ENCODE results near the gene HSD3B7.
A peak's percentile ranks its signal among the peaks of the same experiment; 100 is the strongest.

The HSD3B7 gene

DNA sequence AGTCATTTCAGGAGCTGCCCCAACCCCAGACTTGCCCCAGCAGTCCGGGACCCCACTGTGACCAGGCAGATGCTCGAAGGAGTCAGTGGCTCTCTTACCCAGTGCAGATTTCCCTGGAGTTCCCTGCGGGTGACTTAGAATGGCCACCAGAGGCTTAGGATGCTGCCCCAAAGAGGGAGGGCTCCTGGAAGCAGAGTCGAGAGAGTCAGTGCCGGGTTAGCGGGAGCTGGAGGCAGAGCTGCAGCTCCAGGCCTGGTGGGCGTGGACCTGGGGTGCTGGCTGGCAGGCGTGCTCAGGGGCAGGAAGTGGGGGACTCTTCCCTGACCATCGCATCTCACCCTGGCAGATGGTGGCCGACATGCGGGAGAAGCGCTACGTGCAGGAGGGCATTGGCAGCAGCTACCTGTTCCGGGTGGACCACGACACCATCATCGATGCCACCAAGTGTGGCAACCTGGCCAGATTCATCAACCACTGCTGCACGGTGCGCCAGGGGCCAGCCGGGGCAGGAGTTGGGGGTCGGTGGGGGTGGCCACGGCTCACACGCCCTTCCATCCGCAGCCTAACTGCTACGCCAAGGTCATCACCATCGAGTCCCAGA, 1.6 kb upstream of the HSD3B7 start:
- Histone ChIP-seq H3K4me1 (ENCODE audit: control insufficient read depth in 2 of 2, insufficient read depth in 2 of 2, low read length in 2 of 2) (peaks cover 5 to 12% of the 10 kb centered on the region in 2 donors), H3K4me3 (ENCODE audit: low read length in 2 of 2) (no peak overlapping the region), H3K9me3 (ENCODE audit: control insufficient read depth in 2 of 2, low read length in 2 of 2) (no peaks in the 10 kb centered on the region), H3K27me3 (ENCODE audit: control insufficient read depth in 2 of 2, insufficient read depth in 2 of 2, low read length in 2 of 2) (no peaks in the 10 kb centered on the region), H3K36me3 (ENCODE audit: control insufficient read depth in 2 of 2, insufficient read depth in 2 of 2, low read length in 2 of 2) (peaks cover 11 to 15% of the 10 kb centered on the region in 2 donors), H3K9ac (ENCODE audit: low read depth in 1 of 2, low read length in 2 of 2) (no peak overlapping the region), H3K27ac (ENCODE audit: low read depth in 2 of 2, low read length in 2 of 2) (no peak overlapping the region)

DNA sequence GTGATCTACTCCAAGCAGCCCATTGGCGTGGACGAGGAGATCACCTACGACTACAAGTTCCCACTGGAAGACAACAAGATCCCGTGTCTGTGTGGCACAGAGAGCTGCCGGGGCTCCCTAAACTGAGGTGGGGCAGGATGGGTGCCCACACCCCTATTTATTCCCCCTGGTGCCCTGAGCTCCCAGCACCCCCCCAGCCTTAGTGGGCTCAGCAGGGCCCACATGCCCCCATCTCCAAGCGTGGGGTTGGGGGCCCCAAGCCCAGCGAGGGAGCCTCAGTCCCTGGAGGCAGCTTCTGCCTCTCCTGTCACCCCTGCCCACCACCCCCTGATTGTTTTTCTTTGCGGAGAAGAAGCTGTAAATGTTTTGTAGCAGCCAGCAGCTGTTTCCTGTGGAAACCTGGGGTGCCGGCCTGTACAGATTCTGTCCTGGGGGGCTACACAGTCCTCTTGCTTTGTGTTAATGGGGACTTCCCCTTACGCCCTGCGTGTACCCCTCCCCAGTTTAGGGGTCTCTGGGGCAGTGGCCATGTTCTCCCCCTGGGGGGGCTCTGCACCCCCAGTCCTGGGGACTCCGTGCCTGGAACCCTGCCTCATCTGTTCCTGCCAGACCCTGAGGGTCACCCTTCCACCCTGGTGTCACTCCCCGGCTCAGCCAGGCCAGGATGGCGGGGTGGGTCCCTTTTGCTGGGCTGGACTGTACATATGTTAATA, 953 bp upstream of the HSD3B7 start:
- no peak overlapping the region for H3K9ac ChIP-seq (ENCODE audit: low read depth in 1 of 2, low read length in 2 of 2)
- peaks cover 5 to 12% of the 10 kb centered on the region in 2 donors for H3K4me1 ChIP-seq (ENCODE audit: control insufficient read depth in 2 of 2, insufficient read depth in 2 of 2, low read length in 2 of 2)
- H3K27me3 ChIP-seq (ENCODE audit: control insufficient read depth in 2 of 2, insufficient read depth in 2 of 2, low read length in 2 of 2), result no peaks in the 10 kb centered on the region
- H3K36me3 ChIP-seq (ENCODE audit: control insufficient read depth in 2 of 2, insufficient read depth in 2 of 2, low read length in 2 of 2), result peaks cover 11% of the 10 kb centered on the region in 2 donors
- no peak overlapping the region for H3K27ac ChIP-seq (ENCODE audit: low read depth in 2 of 2, low read length in 2 of 2)
- no peaks in the 10 kb centered on the region for H3K9me3 ChIP-seq (ENCODE audit: control insufficient read depth in 2 of 2, low read length in 2 of 2)
- no peak overlapping the region for H3K4me3 ChIP-seq (ENCODE audit: low read length in 2 of 2)

DNA sequence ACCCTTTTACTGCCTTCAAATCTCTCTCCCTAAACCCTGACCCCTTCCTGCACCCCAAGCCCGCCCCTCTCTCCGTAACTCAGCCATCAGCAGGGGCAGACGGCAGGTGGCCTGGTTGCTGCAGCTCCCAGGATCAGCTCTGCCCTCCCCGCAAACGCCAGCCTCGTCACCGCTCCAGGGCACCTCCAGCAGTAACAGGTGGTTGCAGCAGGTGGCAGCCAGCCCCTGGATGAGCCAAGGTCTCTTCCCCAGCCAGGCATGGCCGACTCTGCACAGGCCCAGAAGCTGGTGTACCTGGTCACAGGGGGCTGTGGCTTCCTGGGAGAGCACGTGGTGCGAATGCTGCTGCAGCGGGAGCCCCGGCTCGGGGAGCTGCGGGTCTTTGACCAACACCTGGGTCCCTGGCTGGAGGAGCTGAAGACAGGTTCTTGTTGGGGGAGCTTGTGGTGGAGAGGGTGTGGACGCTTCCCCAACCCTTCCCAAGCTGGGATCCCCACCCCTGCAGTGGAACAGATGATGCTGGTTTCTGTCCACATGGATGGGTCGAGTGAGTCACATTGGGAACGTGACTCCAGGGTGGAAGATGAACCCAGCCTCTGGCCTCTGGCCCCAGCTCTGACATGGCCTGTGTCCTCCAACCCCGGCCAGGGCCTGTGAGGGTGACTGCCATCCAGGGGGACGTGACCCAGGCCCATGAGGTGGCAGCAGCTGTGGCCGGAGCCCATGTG, 558 bp downstream of the HSD3B7 start:
- H3K27ac ChIP-seq (ENCODE audit: low read depth in 2 of 2, low read length in 2 of 2), result peak overlapping the region; percentile 52 to 63
- H3K27me3 ChIP-seq (ENCODE audit: control insufficient read depth in 2 of 2, insufficient read depth in 2 of 2, low read length in 2 of 2), result no peaks in the 10 kb centered on the region
- H3K9me3 ChIP-seq (ENCODE audit: control insufficient read depth in 2 of 2, low read length in 2 of 2), result no peaks in the 10 kb centered on the region
- H3K36me3 ChIP-seq (ENCODE audit: control insufficient read depth in 2 of 2, insufficient read depth in 2 of 2, low read length in 2 of 2), result peaks cover 4 to 5% of the 10 kb centered on the region in 2 donors
- H3K4me3 ChIP-seq (ENCODE audit: low read length in 2 of 2), result peak overlapping the region; percentile 77 to 80
- peak overlapping the region; percentile 60 to 69 for H3K9ac ChIP-seq (ENCODE audit: low read depth in 1 of 2, low read length in 2 of 2)
- peaks cover 5 to 12% of the 10 kb centered on the region in 2 donors for H3K4me1 ChIP-seq (ENCODE audit: control insufficient read depth in 2 of 2, insufficient read depth in 2 of 2, low read length in 2 of 2)

DNA sequence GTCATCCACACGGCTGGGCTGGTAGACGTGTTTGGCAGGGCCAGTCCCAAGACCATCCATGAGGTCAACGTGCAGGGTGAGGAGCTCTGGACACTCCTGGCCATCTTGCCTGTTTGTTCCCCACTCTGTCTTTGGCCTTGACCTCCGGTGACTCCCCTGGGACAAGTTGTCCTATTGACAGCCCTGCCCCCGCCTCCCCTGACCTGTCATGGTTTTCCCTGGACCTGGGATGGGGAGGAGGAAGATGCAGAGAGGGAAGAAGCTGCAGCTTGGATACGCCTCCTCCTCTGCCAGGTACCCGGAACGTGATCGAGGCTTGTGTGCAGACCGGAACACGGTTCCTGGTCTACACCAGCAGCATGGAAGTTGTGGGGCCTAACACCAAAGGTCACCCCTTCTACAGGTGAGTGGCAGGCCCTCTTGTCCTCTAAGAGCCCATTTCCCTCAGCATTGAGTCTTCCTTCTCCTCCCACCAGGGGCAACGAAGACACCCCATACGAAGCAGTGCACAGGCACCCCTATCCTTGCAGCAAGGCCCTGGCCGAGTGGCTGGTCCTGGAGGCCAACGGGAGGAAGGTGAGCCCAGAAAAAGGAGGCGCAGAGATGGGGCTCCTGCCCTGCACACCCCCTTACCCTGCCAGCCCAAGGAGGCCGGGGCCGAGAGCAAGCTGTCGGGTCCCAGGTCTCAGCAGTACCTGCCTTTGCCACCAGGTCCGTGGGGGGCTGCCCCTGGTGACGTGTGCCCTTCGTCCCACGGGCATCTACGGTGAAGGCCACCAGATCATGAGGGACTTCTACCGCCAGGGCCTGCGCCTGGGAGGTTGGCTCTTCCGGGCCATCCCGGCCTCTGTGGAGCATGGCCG, 1.4 kb downstream of the HSD3B7 start:
- peaks cover 0 to 4% of the 10 kb centered on the region in 2 donors for H3K36me3 ChIP-seq (ENCODE audit: control insufficient read depth in 2 of 2, insufficient read depth in 2 of 2, low read length in 2 of 2)
- H3K4me1 ChIP-seq (ENCODE audit: control insufficient read depth in 2 of 2, insufficient read depth in 2 of 2, low read length in 2 of 2), result peaks cover 5 to 12% of the 10 kb centered on the region in 2 donors
- peak overlapping the region in 1 of 2 donors; percentile 24 for H3K9ac ChIP-seq (ENCODE audit: low read depth in 1 of 2, low read length in 2 of 2)
- H3K4me3 ChIP-seq (ENCODE audit: low read length in 2 of 2), result peak overlapping the region; percentile 77 to 80
- no peaks in the 10 kb centered on the region for H3K9me3 ChIP-seq (ENCODE audit: control insufficient read depth in 2 of 2, low read length in 2 of 2)
- no peaks in the 10 kb centered on the region for H3K27me3 ChIP-seq (ENCODE audit: control insufficient read depth in 2 of 2, insufficient read depth in 2 of 2, low read length in 2 of 2)
- peak overlapping the region in 1 of 2 donors; percentile 52 for H3K27ac ChIP-seq (ENCODE audit: low read depth in 2 of 2, low read length in 2 of 2)

DNA sequence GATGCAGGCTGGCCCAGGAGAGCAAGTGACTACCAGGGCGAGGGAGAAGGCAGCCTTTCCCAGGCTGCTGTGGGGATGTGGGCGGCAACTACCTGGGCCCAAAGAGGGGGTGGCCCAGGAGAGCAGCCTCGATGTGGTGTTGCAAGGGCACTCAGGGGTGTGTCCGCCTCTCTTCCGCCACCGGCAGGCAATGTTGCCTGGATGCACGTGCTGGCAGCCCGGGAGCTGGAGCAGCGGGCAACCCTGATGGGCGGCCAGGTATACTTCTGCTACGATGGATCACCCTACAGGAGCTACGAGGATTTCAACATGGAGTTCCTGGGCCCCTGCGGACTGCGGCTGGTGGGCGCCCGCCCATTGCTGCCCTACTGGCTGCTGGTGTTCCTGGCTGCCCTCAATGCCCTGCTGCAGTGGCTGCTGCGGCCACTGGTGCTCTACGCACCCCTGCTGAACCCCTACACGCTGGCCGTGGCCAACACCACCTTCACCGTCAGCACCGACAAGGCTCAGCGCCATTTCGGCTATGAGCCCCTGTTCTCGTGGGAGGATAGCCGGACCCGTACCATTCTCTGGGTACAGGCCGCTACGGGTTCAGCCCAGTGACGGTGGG, 2.7 kb downstream of the HSD3B7 start:
- peaks cover 5 to 12% of the 10 kb centered on the region in 2 donors for H3K4me1 ChIP-seq (ENCODE audit: control insufficient read depth in 2 of 2, insufficient read depth in 2 of 2, low read length in 2 of 2)

DNA sequence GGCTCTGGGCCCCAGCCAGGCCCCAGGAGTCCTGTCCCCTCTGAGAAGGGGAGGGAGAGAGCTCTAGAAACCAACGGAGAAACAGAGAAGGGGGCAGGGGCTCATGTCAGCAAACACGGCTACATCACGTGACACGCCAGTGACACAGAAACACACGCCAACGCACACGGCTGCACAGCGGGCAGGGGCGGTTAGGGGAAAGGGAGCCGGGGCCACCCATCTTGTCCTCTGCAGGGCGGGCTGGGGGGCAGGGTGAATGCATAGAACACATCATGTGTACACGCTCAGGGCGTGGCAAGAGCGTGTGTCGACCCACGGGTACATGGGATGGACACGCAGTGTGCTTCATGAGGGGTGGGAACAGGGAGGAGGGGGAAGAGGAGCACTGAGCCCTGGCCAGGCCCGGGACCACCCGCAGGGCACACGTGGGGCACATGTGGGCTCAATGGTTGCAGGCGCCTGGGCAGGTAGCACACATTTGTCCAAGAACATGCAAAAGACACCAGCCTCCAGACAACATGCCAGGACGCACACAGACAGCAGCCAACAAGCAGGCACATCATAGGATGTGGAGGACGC, 4.6 kb downstream of the HSD3B7 start:
- no peaks in the 10 kb centered on the region for H3K9me3 ChIP-seq (ENCODE audit: control insufficient read depth in 2 of 2, low read length in 2 of 2)
- no peaks in the 10 kb centered on the region for H3K27me3 ChIP-seq (ENCODE audit: control insufficient read depth in 2 of 2, insufficient read depth in 2 of 2, low read length in 2 of 2)
- H3K9ac ChIP-seq (ENCODE audit: low read depth in 1 of 2, low read length in 2 of 2), result no peak overlapping the region
- no peak overlapping the region for H3K4me3 ChIP-seq (ENCODE audit: low read length in 2 of 2)
- H3K36me3 ChIP-seq (ENCODE audit: control insufficient read depth in 2 of 2, insufficient read depth in 2 of 2, low read length in 2 of 2), result peaks cover 0 to 2% of the 10 kb centered on the region in 2 donors
- H3K4me1 ChIP-seq (ENCODE audit: control insufficient read depth in 2 of 2, insufficient read depth in 2 of 2, low read length in 2 of 2), result peaks cover 5 to 12% of the 10 kb centered on the region in 2 donors
- no peak overlapping the region for H3K27ac ChIP-seq (ENCODE audit: low read depth in 2 of 2, low read length in 2 of 2)

More for the DNA sequence above, 2.7 kb downstream of the HSD3B7 start:
- Histone ChIP-seq H3K4me3 (ENCODE audit: low read length in 2 of 2) (no peak overlapping the region), H3K9me3 (ENCODE audit: control insufficient read depth in 2 of 2, low read length in 2 of 2) (no peaks in the 10 kb centered on the region), H3K27ac (ENCODE audit: low read depth in 2 of 2, low read length in 2 of 2) (no peak overlapping the region), H3K27me3 (ENCODE audit: control insufficient read depth in 2 of 2, insufficient read depth in 2 of 2, low read length in 2 of 2) (no peaks in the 10 kb centered on the region), H3K9ac (ENCODE audit: low read depth in 1 of 2, low read length in 2 of 2) (no peak overlapping the region), H3K36me3 (ENCODE audit: control insufficient read depth in 2 of 2, insufficient read depth in 2 of 2, low read length in 2 of 2) (peaks cover 0 to 4% of the 10 kb centered on the region in 2 donors)

DNA sequence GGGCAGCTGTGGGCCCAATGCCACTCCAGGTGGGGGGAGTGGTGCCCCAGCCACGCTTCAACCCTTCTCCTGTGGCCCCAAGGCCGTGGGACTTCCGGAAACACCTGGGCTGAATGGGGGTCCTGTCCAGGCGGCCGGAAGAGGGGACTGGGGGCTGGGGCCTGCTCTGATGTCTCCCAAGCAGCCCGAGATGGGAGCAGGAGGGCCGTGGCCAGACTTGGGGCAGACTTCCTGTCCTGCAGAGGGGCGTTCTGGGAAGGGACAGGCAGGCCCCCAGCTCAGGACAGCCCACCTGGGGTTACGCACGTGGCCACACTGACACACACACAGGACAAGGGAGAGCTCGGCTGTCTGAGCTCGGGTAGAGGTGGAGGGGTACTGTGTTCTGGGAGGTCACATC, 5.1 kb downstream of the HSD3B7 start:
- no peaks in the 10 kb centered on the region for H3K27me3 ChIP-seq (ENCODE audit: control insufficient read depth in 2 of 2, insufficient read depth in 2 of 2, low read length in 2 of 2)

DNA sequence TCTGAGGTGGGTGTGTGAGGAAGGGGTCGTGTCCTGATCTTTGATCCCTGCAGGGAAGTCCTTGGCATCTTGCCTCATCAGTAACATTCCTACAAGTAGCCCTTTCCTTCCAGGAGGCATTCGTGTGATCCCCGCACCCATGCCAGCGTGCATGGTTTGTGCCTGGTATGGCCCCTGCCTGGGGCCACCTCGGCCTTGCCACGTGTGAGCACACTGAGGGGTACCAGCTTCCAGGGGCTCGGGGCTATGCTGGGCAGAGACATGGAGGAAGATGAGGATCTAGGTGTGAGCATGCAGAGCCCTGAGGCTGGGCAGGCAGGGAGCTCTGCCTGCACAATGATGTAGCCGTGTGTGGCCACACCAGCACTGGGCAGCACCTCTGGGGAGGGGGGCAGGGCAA, 6.0 kb downstream of the HSD3B7 start:
- no peak overlapping the region for H3K27ac ChIP-seq (ENCODE audit: low read depth in 2 of 2, low read length in 2 of 2)
- no peaks in the 10 kb centered on the region for H3K27me3 ChIP-seq (ENCODE audit: control insufficient read depth in 2 of 2, insufficient read depth in 2 of 2, low read length in 2 of 2)
- H3K4me1 ChIP-seq (ENCODE audit: control insufficient read depth in 2 of 2, insufficient read depth in 2 of 2, low read length in 2 of 2), result peaks cover 0 to under 1% of the 10 kb centered on the region in 2 donors
- H3K9ac ChIP-seq (ENCODE audit: low read depth in 1 of 2, low read length in 2 of 2), result no peak overlapping the region
- H3K4me3 ChIP-seq (ENCODE audit: low read length in 2 of 2), result no peak overlapping the region
- no peaks in the 10 kb centered on the region for H3K9me3 ChIP-seq (ENCODE audit: control insufficient read depth in 2 of 2, low read length in 2 of 2)
- peaks cover 0 to 2% of the 10 kb centered on the region in 2 donors for H3K36me3 ChIP-seq (ENCODE audit: control insufficient read depth in 2 of 2, insufficient read depth in 2 of 2, low read length in 2 of 2)

More for the DNA sequence above, 5.1 kb downstream of the HSD3B7 start:
- Histone ChIP-seq H3K9ac (ENCODE audit: low read depth in 1 of 2, low read length in 2 of 2) (no peak overlapping the region), H3K36me3 (ENCODE audit: control insufficient read depth in 2 of 2, insufficient read depth in 2 of 2, low read length in 2 of 2) (peaks cover 0 to 2% of the 10 kb centered on the region in 2 donors), H3K9me3 (ENCODE audit: control insufficient read depth in 2 of 2, low read length in 2 of 2) (no peaks in the 10 kb centered on the region), H3K4me3 (ENCODE audit: low read length in 2 of 2) (no peak overlapping the region), H3K4me1 (ENCODE audit: control insufficient read depth in 2 of 2, insufficient read depth in 2 of 2, low read length in 2 of 2) (peaks cover 5 to 8% of the 10 kb centered on the region in 2 donors), H3K27ac (ENCODE audit: low read depth in 2 of 2, low read length in 2 of 2) (no peak overlapping the region)

DNA sequence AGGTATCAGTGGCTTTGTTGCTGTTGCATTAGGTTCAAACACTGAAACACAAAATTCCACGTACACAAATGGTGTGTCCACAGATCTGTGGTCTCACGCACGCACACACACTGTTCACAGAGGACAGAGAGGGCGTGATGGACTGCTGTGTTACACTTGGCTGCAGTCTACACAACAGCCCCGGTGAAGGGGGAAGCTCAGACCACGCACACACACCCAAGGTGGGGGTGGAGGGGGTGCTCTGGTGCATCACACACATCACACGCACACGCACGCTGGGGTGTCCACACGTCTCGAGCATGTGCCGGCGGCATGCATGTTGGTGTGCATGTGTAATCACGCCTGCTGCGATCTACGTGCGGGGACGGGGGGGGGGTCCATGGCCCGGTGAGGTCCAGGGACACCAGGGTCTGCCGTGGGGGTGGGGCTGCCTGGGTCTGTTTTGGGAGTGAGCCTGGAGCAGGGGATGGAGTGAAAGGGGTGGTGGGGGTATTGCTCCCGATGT, 7.3 kb downstream of the HSD3B7 start:
- H3K9me3 ChIP-seq (ENCODE audit: control insufficient read depth in 2 of 2, low read length in 2 of 2), result no peaks in the 10 kb centered on the region
- peaks cover 4 to 8% of the 10 kb centered on the region in 2 donors for H3K4me1 ChIP-seq (ENCODE audit: control insufficient read depth in 2 of 2, insufficient read depth in 2 of 2, low read length in 2 of 2)
- no peak overlapping the region for H3K27ac ChIP-seq (ENCODE audit: low read depth in 2 of 2, low read length in 2 of 2)
- no peak overlapping the region for H3K4me3 ChIP-seq (ENCODE audit: low read length in 2 of 2)
- H3K36me3 ChIP-seq (ENCODE audit: control insufficient read depth in 2 of 2, insufficient read depth in 2 of 2, low read length in 2 of 2), result peaks cover 0 to 2% of the 10 kb centered on the region in 2 donors
- H3K9ac ChIP-seq (ENCODE audit: low read depth in 1 of 2, low read length in 2 of 2), result no peak overlapping the region
- no peaks in the 10 kb centered on the region for H3K27me3 ChIP-seq (ENCODE audit: control insufficient read depth in 2 of 2, insufficient read depth in 2 of 2, low read length in 2 of 2)

Measured in mucosa of rectum (tissue), 2 donors.